Left kidney (tissue), 2 donors: ENCODE measurements around the gene ECEL1. TPM values are rescaled to one million over a fixed set of nuclear protein-coding genes. Genes with fewer than 3 reads are reported as not detected.
"Not testable (repeated sequence)": the region's sequence is repeated elsewhere in the genome, so short reads cannot be mapped to it uniquely, and the experiment has no call there.

Experiments used
- DNase-seq: peaks from one replicate; pipeline ENCODE4 v3.0.0-alpha.2; 2013
- polyA plus RNA-seq: library from polyadenylated mRNA; unstranded; fragments of 120-200 nt; gene quantifications from one replicate; pipeline ENCODE4 v1.2.1, GENCODE V29; 2013; ENCODE audit not compliant: insufficient read length

The ECEL1 gene
- polyA plus RNA-seq, 1 donor, result 12.4 TPM

- no peak for DNase-seq
Observed at GRCh38 chr2:232441147-232441651, 46.4 kb downstream of the ECEL1 start.

- DNase-seq, result not testable (repeated sequence)
Observed at GRCh38 chr2:232440220-232441018, 47.2 kb downstream of the ECEL1 start.

- DNase-seq, result no peak
Observed at GRCh38 chr2:232439758-232440135, 47.9 kb downstream of the ECEL1 start.

DNA sequence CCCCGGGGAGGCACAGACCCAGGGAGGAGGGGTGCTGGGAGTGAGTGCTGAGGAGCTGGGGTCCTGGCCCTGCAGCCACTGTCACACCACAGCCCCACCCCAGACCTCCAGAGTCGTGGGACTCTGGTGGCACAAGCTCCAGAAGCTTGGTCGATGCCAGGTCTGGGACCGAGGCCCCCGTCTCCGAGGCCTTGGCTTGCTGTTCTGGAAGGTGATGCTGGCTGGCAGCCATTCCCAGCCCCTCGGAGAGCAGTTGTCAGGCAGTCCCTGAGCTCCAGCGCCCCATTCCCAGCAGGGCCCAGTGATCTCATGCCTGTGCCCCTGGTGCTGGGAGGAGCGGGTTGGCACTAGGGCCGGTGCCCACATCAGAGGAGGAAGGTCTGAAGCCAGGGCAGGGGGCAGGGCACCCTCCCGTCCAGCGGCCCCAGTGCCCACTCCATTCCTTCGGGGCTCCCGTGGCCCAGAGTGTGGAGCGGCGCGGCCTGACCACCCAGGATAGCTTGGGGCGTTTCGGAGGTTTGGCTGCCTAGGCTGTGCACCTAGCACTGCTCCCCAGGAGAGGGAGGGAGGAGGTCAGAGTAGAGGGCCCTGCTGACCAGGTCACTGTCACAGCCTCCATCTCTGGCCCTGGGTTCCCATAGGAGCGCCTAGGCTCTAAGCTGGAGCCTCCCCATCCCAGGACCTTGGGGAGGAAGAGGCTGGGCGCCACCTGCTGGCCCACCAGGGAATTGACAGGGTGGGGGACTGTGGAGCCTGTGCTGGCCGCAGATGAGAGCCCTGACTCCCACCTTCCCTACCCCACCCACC is 48.5 kb downstream of the ECEL1 start:
- no peak for DNase-seq

GRCh38 chr2:232438091-232438490 is 49.5 kb downstream of the ECEL1 start:
- no peak for DNase-seq

- no peak for DNase-seq
Observed at GRCh38 chr2:232437195-232437571, 50.5 kb downstream of the ECEL1 start.

- DNase-seq, result no peak
Observed at GRCh38 chr2:232436381-232437194, 51.0 kb downstream of the ECEL1 start.

DNA sequence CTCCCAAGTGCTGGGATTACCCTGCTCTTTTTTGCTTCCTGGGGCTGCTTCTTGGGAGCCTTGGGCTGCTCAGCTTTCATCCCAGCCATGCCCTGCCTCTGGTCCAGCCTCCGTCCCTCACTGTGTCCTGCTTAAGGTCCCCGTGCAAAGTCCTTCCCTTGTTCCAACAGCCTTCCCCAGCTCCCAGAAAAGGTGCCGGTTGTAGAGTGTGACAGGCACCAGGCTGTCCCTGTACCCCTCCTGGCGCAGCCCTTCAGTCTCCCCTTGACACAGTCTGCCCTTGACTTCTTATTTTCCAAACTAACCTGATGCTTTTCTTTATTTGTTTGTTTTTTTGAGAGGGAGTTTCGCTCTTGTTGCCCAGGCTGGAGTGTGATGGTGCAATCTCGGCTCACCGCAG is 51.8 kb downstream of the ECEL1 start:
- DNase-seq, result no peak

DNA sequence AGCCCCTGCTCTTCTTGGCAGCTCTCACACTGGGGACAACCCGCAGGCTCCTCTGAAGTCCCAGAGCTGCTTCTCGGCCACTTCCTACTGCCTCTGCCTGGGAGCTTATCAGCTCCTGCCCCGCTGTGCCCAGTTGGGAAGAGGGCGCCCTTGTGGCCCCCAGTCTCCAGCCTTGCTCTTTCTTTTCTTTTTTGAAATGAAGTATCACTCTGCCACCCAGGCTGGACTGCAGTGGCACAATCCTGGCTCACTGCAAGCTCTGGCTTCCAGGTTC is 52.3 kb downstream of the ECEL1 start:
- no peak for DNase-seq

DNA sequence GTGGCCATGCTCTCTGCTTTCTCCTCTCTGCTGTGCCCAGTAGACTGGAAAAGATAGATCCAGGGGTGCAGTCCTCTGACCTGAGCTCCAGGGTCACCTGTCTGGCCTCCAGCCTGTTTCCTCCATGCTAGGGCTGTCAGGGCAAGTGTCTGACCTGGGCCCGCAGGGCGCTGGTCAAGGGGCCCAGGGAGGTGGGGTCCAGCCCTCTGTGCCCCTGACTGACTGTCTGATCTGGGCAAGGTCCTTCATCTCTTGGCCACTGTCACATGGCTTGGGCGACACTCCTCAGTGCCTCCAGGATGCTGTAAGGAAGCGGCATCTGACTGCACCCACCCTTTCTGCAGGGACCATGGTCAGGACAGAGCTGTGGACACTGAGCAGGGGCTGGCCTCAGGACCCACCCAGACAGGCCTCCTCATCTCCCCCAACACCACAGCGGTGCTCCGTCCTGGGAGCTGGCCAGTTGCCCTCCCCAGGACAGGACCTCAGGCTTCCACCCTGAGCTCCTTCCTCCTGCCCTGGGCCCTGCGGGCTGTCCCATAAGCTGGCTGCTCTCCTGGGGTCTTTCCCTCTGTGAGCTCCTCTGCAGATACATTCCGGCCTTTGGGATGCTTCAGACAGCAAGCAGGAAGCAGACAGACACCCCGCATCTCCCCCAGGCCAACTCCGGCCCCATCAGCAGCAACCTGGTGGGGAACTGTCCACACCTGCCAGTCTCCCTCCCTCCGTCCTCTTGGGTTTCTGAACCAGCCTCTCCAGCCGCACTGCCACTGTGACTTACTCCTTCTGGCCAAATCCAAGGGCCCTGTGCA is 52.9 kb downstream of the ECEL1 start:
- no peak for DNase-seq

DNA sequence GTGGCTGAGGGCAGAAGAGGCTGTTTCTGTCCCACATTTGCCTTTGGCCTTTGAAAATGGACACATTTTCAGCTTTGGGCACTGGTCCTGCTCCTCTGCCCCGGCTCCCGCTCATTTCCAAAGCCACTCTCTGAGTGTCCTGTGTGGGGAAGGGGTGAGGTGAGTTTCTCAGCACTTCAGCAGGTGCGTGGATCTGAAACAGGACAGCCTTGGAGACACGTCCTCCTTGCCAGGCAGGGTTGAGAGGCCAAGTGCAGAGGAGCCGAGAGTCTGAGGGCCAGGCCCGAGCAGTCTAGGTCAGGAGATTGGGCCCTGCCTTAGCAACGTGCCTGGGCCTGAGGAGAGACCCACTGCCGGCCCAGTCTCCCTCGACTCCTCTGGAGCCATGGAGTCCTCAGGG is 53.5 kb downstream of the ECEL1 start:
- no peak for DNase-seq

GRCh38 chr2:232433622-232434021 is 54.0 kb downstream of the ECEL1 start:
- not testable (repeated sequence) for DNase-seq

DNA sequence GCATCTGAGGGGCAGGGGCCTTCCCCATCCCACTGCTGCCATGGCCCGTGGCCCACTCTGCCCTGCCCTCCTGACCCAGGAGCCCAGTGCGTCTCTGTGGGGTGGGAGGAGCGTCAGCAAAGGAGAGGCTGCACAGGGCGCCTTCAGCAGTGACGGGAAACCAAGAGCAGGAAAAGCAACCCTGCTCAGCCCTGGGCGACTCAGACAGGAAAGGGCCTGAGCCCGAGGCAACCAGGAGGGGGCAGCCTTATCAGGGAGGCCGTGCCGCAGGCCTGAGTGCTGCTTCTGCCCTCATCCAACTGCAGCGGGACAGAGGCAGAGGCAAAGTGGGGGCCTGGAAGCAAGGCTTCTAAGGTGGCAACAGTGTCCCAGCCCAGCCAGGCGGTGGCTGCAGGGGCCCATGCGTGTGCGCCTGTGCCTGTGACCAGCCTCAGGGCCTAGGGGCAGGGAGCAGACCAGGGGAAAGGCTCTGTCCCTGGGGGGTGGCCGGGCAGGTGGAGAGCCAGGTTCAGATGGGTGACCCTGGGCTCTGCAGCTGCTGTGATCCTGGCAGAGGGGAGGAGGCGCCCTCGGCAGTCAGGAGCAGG is 54.9 kb downstream of the ECEL1 start:
- no peak for DNase-seq

GRCh38 chr2:232431705-232432590 is 55.7 kb downstream of the ECEL1 start:
- DNase-seq, result no peak

Other genes starting within 250 kb of the ECEL1 start
- not detected for gene ALPP, start 109.1 kb downstream of the ECEL1 start, polyA plus RNA-seq
- not detected for gene ALPG, start 81.0 kb downstream of the ECEL1 start, polyA plus RNA-seq
- gene ALPI, start 31.7 kb downstream of the ECEL1 start, polyA plus RNA-seq, result 0.10 TPM
- not detected for gene PRSS56, start 32.6 kb upstream of the ECEL1 start, polyA plus RNA-seq
- 0.96 TPM for gene CHRND, start 38.3 kb upstream of the ECEL1 start, polyA plus RNA-seq
- gene CHRNG, start 51.9 kb upstream of the ECEL1 start, polyA plus RNA-seq, result 1.5 TPM
- 14.2 TPM for gene TIGD1, start 62.7 kb upstream of the ECEL1 start, polyA plus RNA-seq
- 105 TPM for gene EIF4E2, start 62.9 kb upstream of the ECEL1 start, polyA plus RNA-seq
- gene EFHD1, start 145.8 kb upstream of the ECEL1 start, polyA plus RNA-seq, result 55.4 TPM
- gene GIGYF2, start 209.5 kb upstream of the ECEL1 start, polyA plus RNA-seq, result 73.4 TPM